Activated naive CD8-positive, alpha-beta T cell treated with anti-CD3 and anti-CD28 coated beads, Interleukin-2, amount 50 U/mL, for 24 hours (primary cell): ENCODE data around the gene GLB1L3.
"Not testable (repeated sequence)": the region's sequence is repeated elsewhere in the genome, so short reads cannot be mapped to it uniquely, and the experiment has no call there.

Experiments
- ATAC-seq: fragments of 150-1000 bp; cut with Tn5 transposase; one replicate; pipeline ENCODE4 v1.10.0; 2021
- DNase-seq: peaks from one replicate; pipeline ENCODE4 v3.0.0; 2021
- H3K27ac Mint-ChIP-seq: one replicate; pipeline ENCODE4 v1.8.0; 2021; ENCODE audit warnings: mild to moderate bottlenecking, mixed read lengths
- H3K27me3 Mint-ChIP-seq: one replicate; pipeline ENCODE4 v1.8.0; 2021; ENCODE audit warnings: mixed read lengths
- H3K36me3 Mint-ChIP-seq: one replicate; pipeline ENCODE4 v1.8.0; 2021; ENCODE audit warnings: low read depth, mixed read lengths
- H3K4me1 Mint-ChIP-seq: one replicate; pipeline ENCODE4 v1.8.0; 2021; ENCODE audit warnings: mixed read lengths
- H3K4me3 Mint-ChIP-seq: one replicate; pipeline ENCODE4 v1.8.0; 2021; ENCODE audit warnings: mild to moderate bottlenecking, moderate library complexity, mixed read lengths
- H3K9me3 Mint-ChIP-seq: one replicate; pipeline ENCODE4 v1.8.0; 2021; ENCODE audit warnings: mixed read lengths

GLB1L3 gene

DNA sequence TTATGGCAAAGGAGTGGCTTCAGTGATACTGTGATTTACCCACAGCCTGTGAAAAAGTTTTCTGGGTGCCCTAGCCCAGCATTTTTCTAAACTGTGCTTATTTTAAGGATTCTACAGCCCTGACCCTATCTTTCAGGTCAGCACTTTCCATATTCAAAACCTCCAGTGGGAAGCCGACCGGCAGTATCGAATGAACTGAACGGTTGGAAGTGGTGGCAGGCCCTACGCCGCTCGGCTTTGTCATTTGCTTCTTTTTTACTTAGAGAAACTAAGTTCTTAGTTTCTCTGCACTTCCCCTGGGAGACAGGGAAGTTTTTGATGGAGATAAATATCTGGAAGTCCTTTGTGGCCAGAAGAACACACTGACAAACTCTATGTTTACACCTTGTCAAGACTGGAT, 56.6 kb downstream of the GLB1L3 start:
- H3K4me1 Mint-ChIP-seq = peaks cover 10% of the 10 kb centered on the region
- ATAC-seq (no peak), DNase-seq (no peak)
- no peaks in the 10 kb centered on the region for H3K36me3 Mint-ChIP-seq
- no peaks in the 10 kb centered on the region for H3K9me3 Mint-ChIP-seq
- no peak overlapping the region for H3K27ac Mint-ChIP-seq
- peak overlapping the region; percentile 77 for H3K4me3 Mint-ChIP-seq
- peaks cover 35% of the 10 kb centered on the region for H3K27me3 Mint-ChIP-seq

DNA sequence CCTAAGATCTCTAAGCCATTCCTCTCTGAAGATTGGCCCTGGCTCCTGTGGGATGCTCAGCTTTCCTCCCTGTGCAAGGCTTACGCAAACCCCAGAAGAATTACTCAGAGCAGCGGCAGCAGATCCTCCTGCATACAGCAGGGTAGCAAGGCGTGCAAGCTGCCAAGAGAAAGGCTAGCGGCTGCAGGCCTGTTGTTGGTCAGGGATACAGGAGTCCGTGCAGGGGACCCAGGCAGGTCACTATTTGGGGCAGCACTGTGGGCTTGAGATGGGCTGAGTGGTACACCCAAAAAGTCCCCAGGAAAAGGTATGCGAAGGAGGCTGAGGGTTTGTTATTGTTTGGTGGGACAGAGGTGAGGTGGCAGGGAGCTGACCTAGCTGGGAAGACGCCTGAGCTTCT, 57.1 kb downstream of the GLB1L3 start:
- peak overlapping the region; percentile 77 for H3K4me3 Mint-ChIP-seq
- no peak for ATAC-seq
- H3K9me3 Mint-ChIP-seq = no peaks in the 10 kb centered on the region
- no peak overlapping the region for H3K27ac Mint-ChIP-seq
- H3K36me3 Mint-ChIP-seq = no peaks in the 10 kb centered on the region
- no peak for DNase-seq
- peaks cover 35% of the 10 kb centered on the region for H3K27me3 Mint-ChIP-seq
- H3K4me1 Mint-ChIP-seq = peaks cover 10% of the 10 kb centered on the region

DNA sequence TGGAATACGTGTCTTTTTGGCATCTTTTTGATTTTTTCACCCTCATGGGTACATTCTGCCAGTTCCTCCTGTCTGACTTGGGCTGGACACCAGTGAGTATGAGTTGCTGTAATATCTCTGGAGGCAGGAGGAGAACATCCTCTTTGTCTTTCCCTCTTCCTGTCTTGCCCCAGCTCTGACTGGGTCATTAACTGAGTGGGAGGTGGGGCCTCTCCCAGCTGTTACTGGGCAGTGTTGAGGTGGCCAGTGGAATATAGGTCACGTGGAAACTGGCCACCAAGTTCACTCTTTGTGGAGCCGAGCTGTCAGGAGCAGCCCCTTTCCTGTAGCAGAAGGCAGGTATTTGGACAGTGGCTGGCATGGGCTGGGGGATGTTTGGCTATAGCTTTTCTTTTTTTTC, 57.8 kb downstream of the GLB1L3 start:
- H3K27ac Mint-ChIP-seq = no peak overlapping the region
- H3K4me3 Mint-ChIP-seq = no peak overlapping the region
- DNase-seq = no peak
- H3K36me3 Mint-ChIP-seq = no peaks in the 10 kb centered on the region
- peaks cover 35% of the 10 kb centered on the region for H3K27me3 Mint-ChIP-seq
- H3K4me1 Mint-ChIP-seq = peaks cover 10% of the 10 kb centered on the region
- H3K9me3 Mint-ChIP-seq = no peaks in the 10 kb centered on the region
- ATAC-seq = no peak

DNA sequence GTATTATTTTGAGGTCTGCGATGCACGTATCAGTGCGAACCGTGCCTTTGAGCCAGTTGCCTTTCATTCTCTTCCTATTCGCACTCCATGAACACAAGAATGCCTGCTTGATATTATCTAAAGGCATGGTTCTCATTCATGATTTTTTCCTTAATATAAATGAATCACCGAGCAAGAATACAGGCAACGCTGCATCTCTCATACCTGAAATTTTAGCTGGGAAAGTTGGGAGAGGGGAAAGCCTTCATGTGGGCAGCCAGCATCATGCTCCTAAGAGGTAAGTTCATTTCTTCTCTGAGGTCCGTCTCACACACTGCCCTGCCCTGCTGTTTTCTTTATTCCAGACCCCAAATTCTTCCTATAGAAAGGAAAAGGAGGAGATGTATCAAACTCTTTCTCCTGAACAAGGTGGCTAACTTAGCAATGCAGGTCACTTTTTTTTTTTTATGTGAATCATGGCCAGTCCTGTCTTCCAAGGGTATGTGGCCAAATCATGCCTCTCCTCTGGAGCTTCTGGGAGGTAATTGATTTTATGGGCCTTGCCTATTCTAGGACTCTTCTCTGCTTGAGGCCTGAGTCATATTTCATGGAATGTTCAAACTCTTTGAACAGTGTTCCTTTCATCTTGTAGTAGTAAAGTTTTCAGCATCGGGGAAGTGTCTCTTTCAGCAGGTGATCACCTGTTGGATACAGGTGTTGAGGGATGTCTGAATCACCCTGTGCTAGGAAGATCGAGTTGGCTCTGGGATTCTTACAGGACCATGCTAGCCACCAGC, 58.8 kb downstream of the GLB1L3 start:
- peaks cover 10% of the 10 kb centered on the region for H3K4me1 Mint-ChIP-seq
- no peak for DNase-seq
- peaks cover 35% of the 10 kb centered on the region for H3K27me3 Mint-ChIP-seq
- no peak overlapping the region for H3K4me3 Mint-ChIP-seq
- H3K36me3 Mint-ChIP-seq = no peaks in the 10 kb centered on the region
- H3K27ac Mint-ChIP-seq = no peak overlapping the region
- H3K9me3 Mint-ChIP-seq = no peaks in the 10 kb centered on the region
- no peak for ATAC-seq

DNA sequence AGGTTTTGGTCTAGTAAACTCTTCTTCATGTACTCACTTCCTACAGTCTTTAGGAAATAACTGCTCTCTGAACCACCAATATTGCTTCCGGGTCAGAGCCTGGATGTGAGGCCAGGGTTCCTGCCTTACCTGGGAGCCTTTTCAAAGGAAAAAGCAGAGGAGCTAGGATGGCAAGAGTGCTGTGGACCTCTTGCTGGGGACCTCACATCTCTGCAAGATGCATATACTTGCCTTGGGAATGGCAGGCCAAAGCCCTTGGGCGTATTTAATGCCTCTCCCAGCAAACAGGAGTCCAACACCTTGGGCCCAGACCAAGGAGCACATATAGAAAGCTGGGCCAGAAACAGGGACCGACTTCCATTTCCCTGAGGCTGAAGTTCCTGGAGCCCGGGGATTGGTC, 60.9 kb downstream of the GLB1L3 start:
- Mint-ChIP-seq H3K4me3 (no peak overlapping the region), H3K4me1 (peaks cover 5% of the 10 kb centered on the region), H3K27ac (no peak overlapping the region), H3K27me3 (peaks cover 21% of the 10 kb centered on the region), H3K36me3 (no peaks in the 10 kb centered on the region), H3K9me3 (no peaks in the 10 kb centered on the region)
- ATAC-seq (no peak), DNase-seq (no peak)

DNA sequence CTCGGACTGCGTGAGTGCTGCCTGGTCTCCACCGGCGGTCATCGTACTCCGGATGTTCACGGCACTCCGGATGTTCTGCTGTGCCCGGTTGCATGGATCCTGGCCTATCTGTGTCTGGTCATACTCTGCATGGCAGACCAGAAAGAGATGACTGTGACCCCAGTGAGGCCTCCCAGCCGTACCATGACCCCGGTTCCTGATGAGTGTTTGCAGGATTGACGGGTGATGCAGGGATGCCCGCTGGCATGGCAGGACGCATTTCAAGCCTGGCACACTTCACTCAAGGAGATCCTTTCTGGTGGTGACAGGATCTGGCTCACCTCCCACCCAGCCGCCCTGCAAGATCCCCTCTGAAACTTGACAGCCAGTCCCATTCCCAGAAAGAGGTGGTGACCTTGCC, 61.9 kb downstream of the GLB1L3 start:
- Mint-ChIP-seq H3K4me3 (no peak overlapping the region), H3K27ac (no peak overlapping the region), H3K27me3 (peaks cover 15% of the 10 kb centered on the region), H3K36me3 (no peaks in the 10 kb centered on the region), H3K4me1 (no peaks in the 10 kb centered on the region), H3K9me3 (no peaks in the 10 kb centered on the region)
- DNase-seq (no peak), ATAC-seq (no peak)

DNA sequence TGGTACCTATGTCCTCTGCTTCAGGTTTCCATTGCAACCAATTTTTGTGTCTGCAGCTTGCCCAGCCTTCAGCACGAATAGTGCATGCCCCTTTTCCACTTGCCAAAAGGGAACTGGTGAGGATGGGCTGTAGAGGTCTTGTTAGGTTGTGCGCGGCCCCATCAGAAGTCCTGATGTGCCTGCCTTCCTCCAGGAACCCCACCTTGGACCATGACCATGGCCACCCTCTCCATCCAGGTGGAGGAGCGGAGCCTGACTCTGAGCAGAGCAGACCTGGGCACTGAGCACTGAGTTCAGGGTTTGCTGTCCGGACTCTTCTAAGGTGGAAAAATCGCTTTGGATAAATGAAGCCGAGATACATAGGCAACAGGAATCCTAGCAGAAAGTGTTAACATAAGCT, 62.5 kb downstream of the GLB1L3 start:
- Mint-ChIP-seq H3K36me3 (no peaks in the 10 kb centered on the region), H3K9me3 (no peaks in the 10 kb centered on the region), H3K4me3 (no peak overlapping the region), H3K27ac (no peak overlapping the region), H3K4me1 (no peaks in the 10 kb centered on the region), H3K27me3 (peaks cover 10% of the 10 kb centered on the region)
- no peak for DNase-seq
- no peak for ATAC-seq

DNA sequence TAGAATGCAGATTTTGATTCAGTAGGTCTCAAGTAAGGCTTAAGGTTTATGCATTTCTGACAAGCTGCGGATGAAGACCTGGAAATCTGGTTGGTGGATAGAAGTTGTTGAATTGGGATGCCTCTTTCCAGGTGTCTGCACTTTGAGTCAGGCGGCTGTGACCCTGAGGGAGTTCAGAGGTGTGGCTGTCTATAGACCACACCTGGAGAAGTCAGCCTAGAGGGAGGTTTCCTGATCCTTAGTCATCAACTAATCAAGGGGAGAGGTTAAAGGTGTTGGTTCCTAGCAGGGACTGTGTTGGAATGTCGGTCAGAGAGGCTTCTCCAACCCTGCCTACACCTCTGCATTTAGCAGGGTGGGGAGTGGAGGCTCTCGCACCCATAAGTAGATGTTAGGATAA, 63.6 kb downstream of the GLB1L3 start:
- DNase-seq (no peak), ATAC-seq (no peak)
- H3K4me1 Mint-ChIP-seq = no peaks in the 10 kb centered on the region
- no peak overlapping the region for H3K4me3 Mint-ChIP-seq
- peaks cover under 1% of the 10 kb centered on the region for H3K27me3 Mint-ChIP-seq
- H3K36me3 Mint-ChIP-seq = no peaks in the 10 kb centered on the region
- no peaks in the 10 kb centered on the region for H3K9me3 Mint-ChIP-seq
- H3K27ac Mint-ChIP-seq = no peak overlapping the region

DNA sequence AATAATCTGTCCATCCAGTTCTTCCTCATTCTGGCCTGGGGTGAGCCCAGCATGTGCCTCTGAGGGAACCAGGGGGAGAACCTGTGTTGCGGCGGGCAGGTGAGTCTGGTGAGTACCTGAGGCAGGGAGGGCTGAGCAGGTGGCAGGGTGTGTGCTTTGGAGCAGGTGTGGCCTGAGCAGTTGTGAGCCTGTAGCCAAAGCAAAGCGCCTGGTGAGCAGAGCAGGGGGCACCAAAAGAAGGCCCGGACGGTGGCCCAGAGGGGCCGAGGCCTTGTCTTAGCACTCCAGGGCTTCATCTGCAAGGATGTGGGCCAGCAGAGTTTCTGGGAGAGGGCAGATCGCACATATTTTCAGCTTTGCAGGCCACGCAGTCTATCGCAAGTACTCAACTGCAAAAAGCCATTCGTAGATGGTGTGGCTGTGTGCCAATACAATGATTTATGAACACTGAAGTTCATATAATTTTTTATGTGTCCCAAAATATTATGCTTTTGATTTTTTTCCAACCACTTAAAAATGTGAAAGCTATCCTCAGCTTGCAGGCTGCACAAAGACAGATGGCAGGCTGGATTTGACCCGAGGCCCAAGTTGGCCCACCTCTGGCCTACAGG, 64.3 kb downstream of the GLB1L3 start:
- no peaks in the 10 kb centered on the region for H3K36me3 Mint-ChIP-seq
- no peak for ATAC-seq
- H3K27me3 Mint-ChIP-seq = no peaks in the 10 kb centered on the region
- H3K9me3 Mint-ChIP-seq = no peaks in the 10 kb centered on the region
- no peak overlapping the region for H3K4me3 Mint-ChIP-seq
- H3K4me1 Mint-ChIP-seq = no peaks in the 10 kb centered on the region
- no peak for DNase-seq
- H3K27ac Mint-ChIP-seq = no peak overlapping the region

DNA sequence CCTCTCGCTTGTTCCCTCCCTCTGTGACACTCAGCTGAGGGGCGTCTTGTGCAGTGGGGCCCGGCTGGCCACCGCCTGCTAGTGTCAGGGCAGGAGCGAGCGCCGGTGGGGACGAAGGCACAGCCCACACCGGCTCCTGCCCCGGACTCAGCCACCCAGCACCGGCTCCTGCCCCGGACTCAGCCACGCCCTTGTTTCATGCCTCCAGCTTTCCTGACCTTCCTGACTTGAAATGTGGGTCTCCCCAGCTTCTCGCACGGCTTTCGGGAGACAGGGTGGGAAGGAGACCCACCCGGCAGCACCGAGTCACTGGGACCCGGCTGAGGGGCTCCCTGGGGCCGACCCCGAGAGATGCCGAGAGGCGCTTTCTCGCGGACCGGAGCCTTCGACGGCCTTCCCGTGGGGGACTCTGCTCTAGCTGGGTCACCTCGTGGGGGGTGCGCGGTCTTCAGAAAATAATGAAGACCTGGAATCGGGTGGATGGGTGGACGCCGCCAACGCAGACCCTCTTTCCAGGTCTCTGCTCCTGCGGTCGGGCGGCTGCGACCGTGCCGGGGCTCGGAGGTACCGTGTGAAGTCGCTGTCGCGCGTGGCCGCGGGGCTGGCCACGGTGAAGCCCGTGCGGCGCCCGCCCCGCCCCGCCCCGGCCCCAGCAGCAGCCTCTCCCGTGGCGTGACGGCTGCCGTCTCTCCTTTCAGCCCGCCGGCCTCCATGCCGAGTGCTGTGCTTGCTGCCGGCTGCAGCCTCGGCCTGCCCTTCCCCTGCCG, 65.8 kb downstream of the GLB1L3 start:
- no peak for DNase-seq
- ATAC-seq = no peak
- Mint-ChIP-seq H3K36me3 (no peaks in the 10 kb centered on the region), H3K4me3 (no peak overlapping the region), H3K27ac (no peak overlapping the region), H3K27me3 (no peaks in the 10 kb centered on the region), H3K9me3 (no peaks in the 10 kb centered on the region), H3K4me1 (no peaks in the 10 kb centered on the region)

DNA sequence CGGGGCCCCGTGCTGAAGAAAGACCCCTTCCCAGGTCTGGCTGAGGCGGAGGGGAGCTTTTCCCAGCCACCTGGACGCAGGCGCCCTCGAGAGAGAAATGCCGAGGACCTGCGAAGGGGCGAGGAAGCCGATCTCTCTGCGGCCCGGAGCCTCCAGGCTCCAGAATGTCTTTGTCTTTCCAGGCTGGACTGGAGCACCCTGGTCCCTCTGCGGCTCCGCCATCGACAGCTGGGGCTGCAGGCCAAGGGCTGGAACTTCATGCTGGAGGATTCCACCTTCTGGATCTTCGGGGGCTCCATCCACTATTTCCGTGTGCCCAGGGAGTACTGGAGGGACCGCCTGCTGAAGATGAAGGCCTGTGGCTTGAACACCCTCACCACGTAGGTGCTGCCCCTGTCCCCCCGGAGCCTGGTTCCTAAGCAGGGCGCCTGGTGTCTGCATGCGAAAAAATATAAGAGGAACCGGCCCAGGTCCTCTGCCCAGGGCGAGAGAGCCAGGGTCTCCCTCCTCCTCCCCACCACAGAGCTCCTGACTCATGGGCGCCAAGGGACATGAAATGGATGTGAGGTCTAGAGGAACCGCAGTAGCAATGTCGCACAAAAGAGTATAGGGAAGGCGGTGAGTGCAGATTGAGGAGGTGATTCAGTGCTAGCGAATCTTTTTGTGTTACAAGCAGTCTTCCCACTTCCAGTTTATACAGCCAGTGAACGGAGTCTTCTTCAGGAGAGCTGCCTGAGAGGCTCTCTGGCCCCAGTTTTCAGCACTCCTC, 66.6 kb downstream of the GLB1L3 start:
- no peak for DNase-seq
- ATAC-seq = no peak
- no peak overlapping the region for H3K4me3 Mint-ChIP-seq
- no peaks in the 10 kb centered on the region for H3K9me3 Mint-ChIP-seq
- no peaks in the 10 kb centered on the region for H3K36me3 Mint-ChIP-seq
- H3K27ac Mint-ChIP-seq = no peak overlapping the region
- H3K27me3 Mint-ChIP-seq = no peaks in the 10 kb centered on the region
- no peaks in the 10 kb centered on the region for H3K4me1 Mint-ChIP-seq

DNA sequence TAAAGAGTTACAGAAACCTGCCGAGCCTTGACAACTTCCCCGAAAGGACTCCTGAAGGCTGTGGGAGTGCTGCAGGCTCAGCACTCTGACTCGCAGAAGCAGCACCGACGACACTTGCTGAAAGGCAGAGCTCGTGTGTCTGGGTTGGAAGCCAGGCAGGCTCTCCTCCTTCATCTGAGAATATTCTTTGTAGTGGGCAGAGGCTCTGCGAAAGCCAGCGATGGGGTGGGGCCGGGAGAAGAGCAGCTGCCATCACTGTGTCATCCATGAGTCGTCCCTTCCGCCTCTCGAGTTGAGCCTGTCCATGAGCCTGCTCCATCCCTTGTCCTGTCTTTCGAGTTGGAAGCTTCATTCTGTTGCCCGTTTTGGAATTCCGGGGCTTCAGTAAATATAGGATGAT, 67.5 kb downstream of the GLB1L3 start:
- ATAC-seq (no peak), DNase-seq (no peak)
- Mint-ChIP-seq H3K27ac (no peak overlapping the region), H3K27me3 (no peaks in the 10 kb centered on the region), H3K4me1 (no peaks in the 10 kb centered on the region), H3K4me3 (no peak overlapping the region), H3K36me3 (no peaks in the 10 kb centered on the region), H3K9me3 (no peaks in the 10 kb centered on the region)

DNA sequence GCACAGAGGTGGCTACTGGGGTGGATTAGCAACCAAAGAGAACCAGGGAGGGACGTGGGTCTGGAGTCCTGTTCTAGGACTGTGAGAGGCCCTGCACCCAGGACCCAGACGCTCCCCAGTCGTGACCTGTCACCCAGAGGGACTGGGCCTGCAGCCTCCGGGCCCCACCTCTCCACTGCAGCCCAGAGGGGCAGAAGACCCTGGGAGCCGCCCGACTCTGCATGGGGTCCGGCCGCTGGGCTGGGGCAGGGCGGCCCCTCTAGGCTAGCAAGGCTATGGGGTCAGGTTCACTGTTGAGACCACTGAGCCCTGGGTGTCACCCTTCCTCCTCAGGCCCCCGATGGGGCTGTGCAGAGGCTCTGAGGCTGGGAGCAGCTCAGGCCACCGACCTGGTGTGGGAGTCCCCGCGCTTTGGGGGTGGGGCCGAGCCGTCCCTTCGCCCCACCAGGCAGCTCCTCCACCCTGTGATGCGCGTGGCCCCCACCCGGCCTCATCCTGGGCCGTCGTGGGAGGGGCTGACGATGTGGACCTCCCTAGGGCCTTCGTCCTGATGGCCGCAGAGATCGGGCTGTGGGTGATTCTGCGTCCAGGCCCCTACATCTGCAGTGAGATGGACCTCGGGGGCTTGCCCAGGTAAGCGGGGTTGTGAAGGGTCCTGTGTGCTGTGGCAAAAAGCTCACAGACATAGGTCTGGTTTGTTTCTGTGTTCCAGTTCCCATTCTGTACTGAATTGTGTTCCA, 68.5 kb downstream of the GLB1L3 start:
- not testable (repeated sequence) for H3K36me3 Mint-ChIP-seq, H3K4me1 Mint-ChIP-seq, H3K27me3 Mint-ChIP-seq, H3K27ac Mint-ChIP-seq, DNase-seq, H3K4me3 Mint-ChIP-seq, H3K9me3 Mint-ChIP-seq
- ATAC-seq = peak; percentile 17

DNA sequence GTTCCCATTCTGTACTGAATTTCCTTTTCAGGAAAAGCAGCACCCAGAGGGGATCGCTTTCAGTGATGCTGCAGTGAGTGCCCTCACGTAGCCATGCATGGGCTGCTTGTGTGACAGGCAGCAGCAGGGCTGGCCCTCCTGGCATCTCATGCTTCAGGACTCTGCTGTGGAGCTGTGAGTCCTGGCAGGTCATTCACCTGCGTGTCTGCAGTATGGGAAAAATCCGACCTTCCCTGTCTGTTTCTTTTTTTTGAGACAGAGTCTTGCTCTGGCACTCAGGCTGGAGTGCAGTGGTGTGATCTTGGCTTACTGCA, 69.0 kb downstream of the GLB1L3 start:
- H3K27me3 Mint-ChIP-seq = no peaks in the 10 kb centered on the region
- no peak overlapping the region for H3K4me3 Mint-ChIP-seq
- H3K27ac Mint-ChIP-seq = no peak overlapping the region
- H3K36me3 Mint-ChIP-seq = no peaks in the 10 kb centered on the region
- H3K9me3 Mint-ChIP-seq = no peaks in the 10 kb centered on the region
- H3K4me1 Mint-ChIP-seq = peaks cover 8% of the 10 kb centered on the region
- no peak for DNase-seq
- ATAC-seq = no peak
